ENCODE results near the gene ZC3H4. TPM values are rescaled to one million over a fixed set of nuclear protein-coding genes. Genes with fewer than 3 reads are reported as not detected.

Gene ZC3H4
- total and polyA plus RNA-seq, 2 donors (not counting 1 experiment from before 2014, with no cell fraction given): 12.7 to 73.7 TPM

DNA sequence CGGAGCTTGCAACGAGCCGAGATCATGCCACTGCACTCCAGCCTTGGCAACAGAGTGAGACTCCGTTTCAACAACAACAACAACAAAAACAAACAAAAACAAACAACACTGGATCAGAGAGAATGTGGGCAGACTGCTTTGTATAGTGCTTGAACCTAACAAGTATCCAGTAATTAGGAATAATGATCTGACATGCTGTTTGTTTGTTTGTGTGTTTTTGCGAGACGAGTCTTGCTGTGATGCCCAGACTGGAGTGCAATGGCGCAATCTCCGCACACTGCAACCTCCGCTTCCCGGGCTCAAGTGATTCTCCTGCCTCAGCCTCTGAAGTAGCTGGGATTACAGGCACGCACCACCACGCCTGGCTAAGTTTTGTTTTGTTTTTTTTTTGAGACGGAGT is 31.1 kb upstream of the ZC3H4 start:
- H3K9me3 Mint-ChIP-seq (ENCODE audit: insufficient read depth): no peaks in the 10 kb centered on the region
- Histone ChIP-seq H3K9me3 (ENCODE audit: control extremely low read depth in 1 of 3, control insufficient read depth in 2 of 3, insufficient read depth in 1 of 3, low read length in 2 of 3) (no peaks in the 10 kb centered on the region), H3K27ac (ENCODE audit: low read length in 2 of 2) (no peak overlapping the region), H2AFZ (ENCODE audit: insufficient read depth, low read depth, low read length, poor library complexity, severe bottlenecking) (no peak overlapping the region), H3K27me3 (replicated peaks in 1 of 4; ENCODE audit: control extremely low read depth in 1 of 4, control insufficient read depth in 3 of 4, insufficient read depth in 4 of 4, low read length in 3 of 4) (no peaks in the 10 kb centered on the region), H3K79me2 (ENCODE audit: control insufficient read depth, insufficient read depth, low read length) (peaks cover 49% of the 10 kb centered on the region), H4K20me1 (ENCODE audit: control insufficient read depth, insufficient read depth, low read length, poor library complexity, severe bottlenecking) (peaks cover 13% of the 10 kb centered on the region), H3K36me3 (replicated peaks in 1 of 2; ENCODE audit: control extremely low read depth in 1 of 2, control insufficient read depth in 1 of 2, extremely low read depth in 1 of 2, insufficient read depth in 2 of 2, low read length in 1 of 2) (peaks cover 5 to 45% of the 10 kb centered on the region in 2 experiments), H3K9ac (ENCODE audit: low read length) (no peak overlapping the region), H3K4me2 (replicated peaks; ENCODE audit: low read depth, low read length, poor library complexity, severe bottlenecking) (no peak overlapping the region), H3K4me1 (ENCODE audit: control insufficient read depth in 2 of 2, insufficient read depth in 2 of 2, low read length in 2 of 2) (no peaks in the 10 kb centered on the region), H3K4me3 (ENCODE audit: control extremely low read depth in 1 of 5, extremely low read depth in 1 of 5, insufficient read depth in 1 of 5, low read depth in 2 of 5, low read length in 4 of 5) (no peak overlapping the region)
- TF ChIP-seq EZH2 (IDR thresholded peaks at IDR 0.05; ENCODE audit: borderline replicate concordance, insufficient read depth, low read depth, low read length, poor library complexity, severe bottlenecking): no peak
- TF ChIP-seq, protein P1, sequence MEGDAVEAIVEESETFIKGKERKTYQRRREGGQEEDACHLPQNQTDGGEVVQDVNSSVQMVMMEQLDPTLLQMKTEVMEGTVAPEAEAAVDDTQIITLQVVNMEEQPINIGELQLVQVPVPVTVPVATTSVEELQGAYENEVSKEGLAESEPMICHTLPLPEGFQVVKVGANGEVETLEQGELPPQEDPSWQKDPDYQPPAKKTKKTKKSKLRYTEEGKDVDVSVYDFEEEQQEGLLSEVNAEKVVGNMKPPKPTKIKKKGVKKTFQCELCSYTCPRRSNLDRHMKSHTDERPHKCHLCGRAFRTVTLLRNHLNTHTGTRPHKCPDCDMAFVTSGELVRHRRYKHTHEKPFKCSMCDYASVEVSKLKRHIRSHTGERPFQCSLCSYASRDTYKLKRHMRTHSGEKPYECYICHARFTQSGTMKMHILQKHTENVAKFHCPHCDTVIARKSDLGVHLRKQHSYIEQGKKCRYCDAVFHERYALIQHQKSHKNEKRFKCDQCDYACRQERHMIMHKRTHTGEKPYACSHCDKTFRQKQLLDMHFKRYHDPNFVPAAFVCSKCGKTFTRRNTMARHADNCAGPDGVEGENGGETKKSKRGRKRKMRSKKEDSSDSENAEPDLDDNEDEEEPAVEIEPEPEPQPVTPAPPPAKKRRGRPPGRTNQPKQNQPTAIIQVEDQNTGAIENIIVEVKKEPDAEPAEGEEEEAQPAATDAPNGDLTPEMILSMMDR (IDR thresholded peaks at IDR 0.05): no peak
- peaks cover 10% of the 10 kb centered on the region for H3K4me1 Mint-ChIP-seq
- ChIA-PET CTCF (interaction anchor here (0.8 to 1.9 kb wide), 4 partner anchors 13 to 99 kb away, joined by 3 to 6 read pairs (median 4); partner anchors contain the start of gene SAE1), POLR2A (interaction anchor here (0.5 kb wide), 1 partner anchor 276 kb away, joined by 8 read pairs; no protein-coding TSS in a partner anchor)
- no peak overlapping the region for H3K4me3 Mint-ChIP-seq
- no peak overlapping the region for H3K27ac Mint-ChIP-seq
- 97% methylated on average over 6 of the region's 13 CpGs for WGBS (ENCODE audit: insufficient coverage)
- ATAC-seq (ENCODE audit: low read depth): no peak
- no peak for DNase-seq
- intact Hi-C loops (cut with micrococcal nuclease): no loop called here
- no peaks in the 10 kb centered on the region for H3K27me3 Mint-ChIP-seq

DNA sequence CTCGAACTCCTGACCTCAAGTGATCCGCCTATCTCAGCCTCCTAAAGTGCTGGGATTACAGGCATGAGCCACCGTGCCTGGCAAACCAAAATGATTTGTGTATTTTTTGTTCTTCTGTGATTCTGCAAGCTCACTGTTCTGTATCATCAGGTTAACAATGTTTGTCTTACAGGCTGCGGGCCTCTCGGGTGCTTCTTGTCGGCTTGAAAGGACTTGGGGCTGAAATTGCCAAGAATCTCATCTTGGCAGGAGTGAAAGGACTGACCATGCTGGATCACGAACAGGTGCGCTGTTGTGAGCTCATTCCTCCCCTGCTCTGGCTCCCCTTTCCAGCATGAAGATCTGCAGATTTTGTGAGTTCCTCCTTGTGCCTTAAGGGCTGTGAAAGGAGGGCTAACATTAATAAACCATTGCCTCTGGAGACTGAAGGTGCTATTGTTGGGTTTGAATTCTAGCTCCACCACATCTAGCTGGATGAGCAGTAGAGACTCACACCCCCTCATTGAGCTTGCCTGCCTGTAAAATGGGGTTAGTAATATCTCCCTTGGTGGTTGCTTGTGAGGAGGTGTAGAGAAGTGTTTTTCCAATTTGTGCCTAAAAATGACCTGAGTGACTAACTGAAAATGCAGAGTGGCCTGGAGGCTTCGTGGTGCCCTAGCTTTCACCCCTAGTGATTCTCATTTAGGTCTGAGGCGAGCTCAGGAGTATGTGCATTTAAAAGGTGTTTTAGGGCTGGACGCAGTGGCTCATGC is 29.9 kb upstream of the ZC3H4 start:
- ATAC-seq (ENCODE audit: low read depth) (no peak), DNase-seq (no peak)
- Histone ChIP-seq H4K20me1 (ENCODE audit: control insufficient read depth, insufficient read depth, low read length, poor library complexity, severe bottlenecking) (peaks cover 17% of the 10 kb centered on the region), H3K9me3 (ENCODE audit: control extremely low read depth in 1 of 3, control insufficient read depth in 2 of 3, insufficient read depth in 1 of 3, low read length in 2 of 3) (no peaks in the 10 kb centered on the region), H3K4me1 (ENCODE audit: control insufficient read depth in 2 of 2, insufficient read depth in 2 of 2, low read length in 2 of 2) (no peaks in the 10 kb centered on the region), H2AFZ (ENCODE audit: insufficient read depth, low read depth, low read length, poor library complexity, severe bottlenecking) (no peak overlapping the region), H3K36me3 (replicated peaks in 1 of 2; ENCODE audit: control extremely low read depth in 1 of 2, control insufficient read depth in 1 of 2, extremely low read depth in 1 of 2, insufficient read depth in 2 of 2, low read length in 1 of 2) (peaks cover 5 to 45% of the 10 kb centered on the region in 2 experiments), H3K4me3 (ENCODE audit: control extremely low read depth in 1 of 5, extremely low read depth in 1 of 5, insufficient read depth in 1 of 5, low read depth in 2 of 5, low read length in 4 of 5) (no peak overlapping the region), H3K79me2 (ENCODE audit: control insufficient read depth, insufficient read depth, low read length) (peaks cover 60% of the 10 kb centered on the region), H3K27ac (ENCODE audit: low read length in 2 of 2) (no peak overlapping the region), H3K27me3 (replicated peaks in 1 of 4; ENCODE audit: control extremely low read depth in 1 of 4, control insufficient read depth in 3 of 4, insufficient read depth in 4 of 4, low read length in 3 of 4) (no peaks in the 10 kb centered on the region), H3K4me2 (replicated peaks; ENCODE audit: low read depth, low read length, poor library complexity, severe bottlenecking) (no peak overlapping the region), H3K9ac (ENCODE audit: low read length) (no peak overlapping the region)
- Mint-ChIP-seq H3K9me3 (ENCODE audit: insufficient read depth) (no peaks in the 10 kb centered on the region), H3K27ac (no peak overlapping the region), H3K4me1 (peaks cover 13% of the 10 kb centered on the region), H3K27me3 (no peaks in the 10 kb centered on the region), H3K4me3 (no peak overlapping the region)
- WGBS (ENCODE audit: insufficient coverage): 96% methylated on average over 8 of the region's 11 CpGs
- ChIA-PET CTCF (interaction anchor here (1.2 to 1.6 kb wide), 2 partner anchors 18 to 104 kb away, joined by 3 to 5 read pairs; no protein-coding TSS in a partner anchor), POLR2A (interaction anchor here (0.6 kb wide), 1 partner anchor 107 kb away, joined by 7 read pairs; no protein-coding TSS in a partner anchor)
- no peak for TF ChIP-seq EZH2 (IDR thresholded peaks at IDR 0.05; ENCODE audit: borderline replicate concordance, insufficient read depth, low read depth, low read length, poor library complexity, severe bottlenecking)
- TF ChIP-seq, protein P1 (IDR thresholded peaks at IDR 0.05): no peak
- intact Hi-C loops (cut with micrococcal nuclease): no loop called here
